Fibroblast of skin of left quadriceps (primary cell): ENCODE results near the gene CA9.

Source experiments
- DNase-seq, 2 experiments: peaks; one replicate each; pipeline ENCODE4 v3.0.0-alpha.2; 2013; ENCODE audit warnings: low read depth in 2 of 2

CA9 gene

DNA sequence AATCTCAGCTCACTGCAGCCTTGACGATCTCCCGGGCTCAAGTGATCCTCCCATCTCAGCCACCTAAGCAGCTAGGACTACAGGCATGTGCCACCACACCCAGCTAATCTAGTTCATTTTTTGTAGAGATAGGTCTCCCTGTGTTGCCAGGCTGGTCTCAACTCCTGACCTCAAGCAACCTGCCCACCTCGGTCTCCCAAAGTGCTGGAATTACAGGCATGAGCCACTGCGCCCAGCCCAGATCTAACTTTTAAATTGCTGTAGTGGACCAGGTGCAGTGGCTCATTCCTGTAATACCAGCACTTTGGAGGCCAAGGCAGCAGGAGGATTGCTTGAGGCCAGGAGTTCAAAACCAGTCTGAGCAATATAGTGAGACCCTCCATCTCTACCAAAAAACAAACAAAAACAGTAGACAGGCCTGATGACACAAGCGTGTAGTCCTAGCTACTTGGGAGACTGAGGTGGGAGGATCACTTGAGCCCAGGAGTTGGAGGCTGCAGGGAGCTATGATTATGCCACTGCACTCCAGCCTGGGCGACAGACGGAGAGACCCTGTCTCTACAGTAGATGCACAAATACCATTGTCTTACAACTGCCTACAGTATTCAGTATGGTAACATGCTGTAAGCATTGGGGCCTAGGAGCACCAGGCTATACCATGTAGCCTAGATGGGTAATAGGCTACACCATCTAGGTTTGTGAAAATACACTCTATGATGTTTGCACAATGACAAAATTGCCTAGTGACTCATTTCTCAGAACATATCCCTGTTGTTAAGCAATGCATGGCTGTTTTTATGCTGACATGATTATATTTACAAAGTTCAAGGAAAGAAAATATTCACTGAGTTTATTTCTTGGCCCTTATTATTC is 21.5 kb upstream of the CA9 start:
- no peak for DNase-seq

- no peak for DNase-seq
Measured at GRCh38 chr9:35652829-35653209, 20.9 kb upstream of the CA9 start.

GRCh38 chr9:35653611-35654010 is 20.1 kb upstream of the CA9 start:
- no peak for DNase-seq

GRCh38 chr9:35656348-35656747 is 17.4 kb upstream of the CA9 start:
- no peak for DNase-seq

- no peak for DNase-seq
Measured at GRCh38 chr9:35656831-35657545, 16.7 kb upstream of the CA9 start.

DNA sequence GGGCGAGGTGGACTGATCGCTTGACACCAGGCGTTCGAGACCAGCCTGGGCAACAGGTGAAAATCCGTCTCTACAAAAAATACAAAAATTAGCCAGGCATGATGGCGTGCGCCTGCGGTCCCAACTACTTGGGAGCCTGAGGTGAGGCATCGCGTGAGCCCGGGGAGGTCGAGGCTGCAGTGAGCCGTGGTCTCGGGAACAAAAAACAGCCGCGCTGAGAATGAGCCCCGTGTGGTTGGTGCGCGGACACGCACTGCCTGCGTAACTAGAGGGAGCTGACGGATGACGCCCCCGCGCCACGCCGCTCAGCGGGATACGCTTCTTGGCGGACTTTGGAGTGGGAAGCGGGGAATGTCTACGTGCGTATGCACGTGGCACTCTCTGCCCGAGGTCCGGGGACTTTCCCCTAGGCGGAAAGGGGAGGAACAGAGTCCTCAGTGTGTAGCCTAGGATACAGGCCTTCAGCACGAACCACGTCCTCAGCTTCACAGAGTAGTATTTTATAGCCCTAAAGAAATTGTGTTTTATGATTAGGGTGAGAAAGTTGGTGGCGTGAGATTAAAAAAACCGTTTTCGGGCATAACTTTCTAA is 16.1 kb upstream of the CA9 start, which contains the start of gene RMRP:
Gene RMRP (minus strand): TSS at position 474 of the 591 bp plus-strand sequence.
- peak; percentile 99 for DNase-seq

DNA sequence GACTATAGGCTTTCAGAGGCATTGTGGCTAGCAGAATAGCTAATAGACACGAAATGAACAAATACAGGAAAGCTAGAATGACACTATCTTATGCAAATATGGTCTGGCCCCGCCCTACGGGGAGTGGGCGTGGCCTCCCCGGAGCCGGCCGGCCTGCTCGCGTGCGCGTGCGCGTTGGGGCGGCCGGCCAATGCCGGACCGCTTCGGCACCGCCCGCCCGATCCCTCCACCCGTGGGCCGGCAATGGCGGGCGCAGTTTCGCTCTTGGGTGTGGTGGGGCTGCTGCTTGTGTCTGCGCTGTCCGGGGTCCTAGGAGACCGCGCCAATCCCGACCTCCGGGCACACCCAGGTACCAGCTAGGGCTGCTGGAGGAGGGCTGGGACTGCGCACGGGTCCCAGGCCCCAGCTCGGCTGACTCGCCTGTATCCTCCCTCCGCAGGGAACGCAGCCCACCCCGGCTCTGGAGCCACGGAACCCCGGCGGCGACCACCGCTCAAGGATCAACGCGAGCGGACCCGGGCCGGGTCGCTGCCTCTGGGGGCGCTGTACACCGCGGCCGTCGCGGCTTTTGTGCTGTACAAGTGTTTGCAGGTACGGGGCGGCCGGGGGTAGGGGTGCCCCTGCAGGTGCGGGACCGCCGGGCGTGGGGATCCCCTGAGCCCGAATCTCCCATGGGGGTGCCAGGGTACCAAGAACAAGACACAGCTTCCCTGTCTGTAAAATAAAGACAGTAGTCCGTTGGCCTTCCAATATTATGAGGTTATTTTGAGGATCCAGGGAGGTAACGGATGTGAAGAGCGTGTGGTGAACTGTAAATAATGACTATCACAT is 15.4 kb upstream of the CA9 start, which contains the start of gene CCDC107:
Gene CCDC107 (plus strand): TSS at position 156 of the 831 bp plus-strand sequence. CDS start 88 bp downstream, at position 244.
- DNase-seq, result peak in 1 of 2 experiments; percentile 60

GRCh38 chr9:35658968-35659220 is 14.8 kb upstream of the CA9 start:
- no peak for DNase-seq

GRCh38 chr9:35659340-35659739 is 14.4 kb upstream of the CA9 start:
- DNase-seq, result no peak

DNA sequence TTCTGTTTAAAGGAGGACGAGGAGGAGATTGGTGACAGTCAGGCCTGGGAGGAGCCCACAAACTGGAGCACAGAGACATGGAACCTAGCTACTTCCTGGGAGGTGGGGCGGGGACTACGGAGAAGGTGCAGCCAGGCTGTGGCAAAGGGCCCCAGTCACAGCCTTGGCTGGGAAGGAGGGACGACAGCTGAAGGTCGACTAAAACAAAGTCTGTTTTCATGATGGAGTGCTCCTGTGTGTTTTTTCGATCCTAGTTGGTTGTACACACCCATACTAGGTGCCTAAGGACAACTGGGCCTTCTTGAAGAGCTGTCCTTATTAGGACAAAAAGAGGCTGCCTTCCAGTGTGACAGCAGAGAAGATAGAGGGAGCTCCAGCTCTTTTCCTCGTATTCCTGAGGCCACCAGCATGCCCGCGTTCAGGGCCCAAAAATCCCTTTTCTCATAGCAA is 12.7 kb upstream of the CA9 start:
- no peak for DNase-seq

- no peak for DNase-seq
Measured at GRCh38 chr9:35661756-35662350, 11.9 kb upstream of the CA9 start.

DNA sequence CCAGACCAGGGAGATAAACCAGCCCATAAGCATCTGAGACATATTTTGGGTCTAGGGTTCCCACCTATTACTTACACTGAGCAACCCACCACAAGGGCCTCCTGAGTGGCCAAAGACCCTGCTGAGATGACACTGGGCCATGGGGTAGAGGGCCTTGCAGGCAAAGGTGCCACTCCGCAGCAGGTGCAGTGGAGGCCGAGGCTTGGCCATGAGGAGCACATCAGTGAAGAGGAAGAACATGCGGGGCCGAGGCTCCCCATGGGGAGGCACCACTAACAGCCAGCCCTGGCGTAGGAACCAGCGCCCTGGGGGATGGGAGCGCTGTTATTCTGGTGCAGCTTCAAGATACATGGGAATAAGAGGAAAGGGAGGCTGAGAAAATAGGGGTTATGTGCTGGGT is 11.3 kb upstream of the CA9 start:
- DNase-seq, result no peak

- DNase-seq, result no peak
Measured at GRCh38 chr9:35664531-35665470, 8.9 kb upstream of the CA9 start, which contains the start of gene ARHGEF39. Gene ARHGEF39, minus strand, starts transcription at chr9:35665195. Its CDS starts 26 bp downstream, at chr9:35665169.

- no peak for DNase-seq
Measured at GRCh38 chr9:35665471-35665818, 8.3 kb upstream of the CA9 start.

DNA sequence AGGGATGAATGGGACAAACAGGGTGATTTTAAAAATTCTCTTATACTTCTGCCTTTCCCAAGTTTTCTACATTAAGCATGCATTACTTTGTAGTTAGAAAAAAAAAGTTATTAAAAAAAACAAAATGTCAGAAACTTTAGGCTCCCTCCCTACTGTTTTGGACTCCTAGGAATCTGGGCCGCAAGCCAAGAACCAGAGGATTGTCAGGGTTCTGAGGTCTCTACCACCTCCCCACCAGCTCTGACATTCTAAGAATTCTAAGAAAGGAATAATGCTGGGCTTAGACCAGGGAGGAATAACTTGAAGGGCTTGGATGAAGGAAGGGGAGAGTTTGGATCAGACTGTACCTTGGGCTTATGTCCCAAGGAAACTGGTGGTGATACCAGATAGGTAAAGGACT is 7.7 kb upstream of the CA9 start:
- no peak for DNase-seq

DNA sequence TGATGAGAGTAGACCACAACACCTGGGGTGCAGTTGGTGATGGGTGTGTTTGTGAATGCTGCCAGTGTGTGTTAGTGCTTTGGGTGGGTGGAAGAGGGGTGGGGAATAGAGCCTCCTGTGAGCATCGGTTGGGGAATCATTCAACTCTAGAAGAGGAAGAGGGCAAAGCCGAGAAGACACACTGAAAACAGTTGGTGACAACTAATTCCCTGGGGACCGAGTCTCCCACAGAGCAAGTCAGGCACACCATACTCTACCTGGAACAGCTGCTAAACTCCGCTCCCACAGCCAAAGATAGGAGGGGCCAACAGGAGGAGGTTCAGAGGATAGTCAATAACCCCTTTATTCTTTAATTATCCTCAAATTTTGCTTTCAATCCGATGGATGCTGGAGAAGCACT is 7.2 kb upstream of the CA9 start:
- DNase-seq, result no peak

DNA sequence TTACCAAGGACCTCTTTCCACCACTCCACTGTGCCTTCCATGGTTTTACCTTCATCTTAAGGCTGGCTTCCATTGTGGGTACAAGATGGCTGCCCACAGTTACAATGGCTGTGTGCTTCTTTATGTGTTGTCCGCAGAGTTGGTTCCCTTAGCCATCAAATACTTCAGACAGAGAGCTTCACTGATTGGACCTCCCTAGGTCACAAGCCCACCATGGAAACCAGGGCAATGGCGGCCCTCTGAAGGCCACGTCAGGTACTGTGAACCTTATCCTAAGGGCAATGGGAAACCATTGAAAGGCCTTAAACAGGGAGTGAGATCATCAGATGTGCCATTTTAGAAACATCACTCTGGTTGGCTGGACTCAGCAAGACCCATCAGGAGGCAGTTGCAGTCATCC is 5.8 kb upstream of the CA9 start:
- DNase-seq, result no peak

GRCh38 chr9:35669331-35670145 is 4.2 kb upstream of the CA9 start:
- no peak for DNase-seq

GRCh38 chr9:35674025-35674361 is 265 bp downstream of the CA9 start:
- no peak for DNase-seq

GRCh38 chr9:35675204-35675603 is 1.5 kb downstream of the CA9 start:
- no peak for DNase-seq
